Transverse colon (tissue), 4 donors: Measurements from ENCODE around the gene OLFM3.

ENCODE experiments used
- CTCF ChIP-seq, 5 experiments: fragments of 200-600 bp in 3 of 5; fragments of 450-650 bp in 2 of 5; sonication (generic) in 3 of 5; IDR thresholded peaks; 1 replicate in 2 of 5; 2 replicates in 3 of 5; pipeline ENCODE4 v1.5.1; 2016 to 2017; ENCODE audit warnings: antibody characterized with exemption in 5 of 5, inconsistent platforms in 3 of 5, mild to moderate bottlenecking in 2 of 5, moderate library complexity in 1 of 5
- EP300 ChIP-seq: sonication (generic); formaldehyde crosslinking; IDR thresholded peaks from one replicate; pipeline ENCODE4 v1.6.1; 2017; ENCODE audit warnings: antibody characterized with exemption, low read depth
- POLR2A ChIP-seq: fragments of 450-650 bp; IDR thresholded peaks from one replicate; pipeline ENCODE4 v1.6.1; 2016; ENCODE audit warnings: antibody characterized with exemption, mild to moderate bottlenecking, moderate library complexity
- POLR2AphosphoS5 ChIP-seq, 3 donors: sonication (generic); formaldehyde crosslinking; IDR thresholded peaks; one replicate each; pipeline ENCODE4 v1.6.1; 2016; ENCODE audit warnings: antibody characterized with exemption in 3 of 3

GRCh38 chr1:101942516-101943193, 54.1 kb downstream of the OLFM3 start:
- TF ChIP-seq POLR2AphosphoS5 (IDR thresholded peaks at IDR 0.05) (no peak), CTCF (IDR thresholded peaks at IDR 0.05) (no peak), POLR2A (no peak), EP300 (no peak)
